Liver (tissue), 9 donors: ENCODE results near the gene BLM. TPM values are rescaled to one million over a fixed set of nuclear protein-coding genes. Genes with fewer than 3 reads are reported as not detected.
A peak's percentile ranks its signal among the peaks of the same experiment; 100 is the strongest.

Experiments
- DNase-seq: peaks from one replicate; pipeline ENCODE4 v3.0.0-alpha.2; 2017; ENCODE audit warnings: low spot score
- H3K27ac ChIP-seq, 2 donors: one replicate each; pipeline ENCODE4 v1.7.0; 2013; ENCODE audit warnings: inconsistent platforms in 2 of 2, low read length in 2 of 2, control low read depth in 1 of 2, low read depth in 1 of 2, mild to moderate bottlenecking in 1 of 2
- H3K27me3 ChIP-seq, 4 donors: one replicate each; pipeline versions ENCODE4 v1.6.1 to v1.7.0; 2013; ENCODE audit warnings: low read length in 3 of 4, inconsistent platforms in 1 of 4, mild to moderate bottlenecking in 1 of 4, moderate library complexity in 1 of 4; ENCODE audit not compliant: control insufficient read depth in 4 of 4, insufficient read depth in 4 of 4
- H3K36me3 ChIP-seq, 4 donors: one replicate each; pipeline versions ENCODE4 v1.6.1 to v1.7.0; 2013; ENCODE audit warnings: low read length in 3 of 4, mild to moderate bottlenecking in 3 of 4, low read depth in 1 of 4, moderate library complexity in 1 of 4; ENCODE audit not compliant: control insufficient read depth in 4 of 4, insufficient read depth in 3 of 4
- H3K4me1 ChIP-seq, 4 donors: one replicate each; pipeline versions ENCODE4 v1.6.1 to v1.7.0; 2013; ENCODE audit warnings: low read length in 3 of 4, mild to moderate bottlenecking in 3 of 4, moderate library complexity in 1 of 4; ENCODE audit not compliant: control insufficient read depth in 4 of 4, insufficient read depth in 4 of 4
- H3K4me3 ChIP-seq, 3 donors: one replicate each; pipeline versions ENCODE4 v1.6.1 to v1.7.0; 2013; ENCODE audit warnings: low read length in 3 of 3, control low read depth in 1 of 3, low read depth in 1 of 3, mild to moderate bottlenecking in 1 of 3
- H3K9ac ChIP-seq, 2 donors: one replicate each; pipeline ENCODE4 v1.7.0; 2013; ENCODE audit warnings: low read length in 2 of 2, mild to moderate bottlenecking in 2 of 2, moderate library complexity in 2 of 2, control low read depth in 1 of 2, low read depth in 1 of 2
- H3K9me3 ChIP-seq, 4 donors: one replicate each; pipeline versions ENCODE4 v1.6.1 to v1.7.0; 2013; ENCODE audit warnings: low read length in 3 of 4; ENCODE audit not compliant: control insufficient read depth in 4 of 4
- CTCF ChIP-seq: fragments of 150-350 bp; IDR thresholded peaks from 2 replicates; pipeline ENCODE4 v1.5.1; 2017; ENCODE audit warnings: improper control_type of control experiment, low read depth, low read length; ENCODE audit not compliant: missing input control
- EGR1 ChIP-seq, 2 donors: IDR thresholded peaks; 2 replicates each; pipeline ENCODE4 v1.6.1; 2016 to 2018; ENCODE audit warnings: antibody characterized with exemption in 2 of 2, low read depth in 2 of 2
- FOXA1 ChIP-seq: IDR thresholded peaks from 2 replicates; pipeline ENCODE4 v1.6.1; 2016; ENCODE audit warnings: antibody characterized with exemption
- FOXA2 ChIP-seq: IDR thresholded peaks from 2 replicates; pipeline ENCODE4 v1.6.1; 2016; ENCODE audit warnings: antibody characterized with exemption
- GABPA ChIP-seq, 2 donors: IDR thresholded peaks in 1 of 2; conservative IDR thresholded peaks in 1 of 2; 2 replicates each; pipeline ENCODE4 v1.6.1; 2016; ENCODE audit warnings: antibody characterized with exemption in 2 of 2, mild to moderate bottlenecking in 1 of 2, moderate library complexity in 1 of 2
- HNF4A ChIP-seq, 2 donors: conservative IDR thresholded peaks; 2 replicates each; pipeline ENCODE4 v1.6.1; 2016; ENCODE audit warnings: antibody characterized with exemption in 2 of 2, mild to moderate bottlenecking in 2 of 2
- HNF4G ChIP-seq: IDR thresholded peaks from 2 replicates; pipeline ENCODE4 v1.6.1; 2016; ENCODE audit warnings: antibody characterized with exemption
- JUND ChIP-seq, 2 donors: IDR thresholded peaks; 2 replicates each; pipeline ENCODE4 v1.6.1; 2016; ENCODE audit warnings: antibody characterized with exemption in 2 of 2
- RAD21 ChIP-seq, 2 donors: IDR thresholded peaks; 2 replicates each; pipeline ENCODE4 v1.6.1; 2016; ENCODE audit warnings: antibody characterized with exemption in 2 of 2, mild to moderate bottlenecking in 2 of 2
- RXRA ChIP-seq, 2 donors: IDR thresholded peaks; 2 replicates each; pipeline ENCODE4 v1.6.1; 2017 to 2018; ENCODE audit warnings: antibody characterized with exemption in 2 of 2, mild to moderate bottlenecking in 1 of 2
- TAF1 ChIP-seq: conservative IDR thresholded peaks from 2 replicates; pipeline ENCODE4 v1.6.1; 2016; ENCODE audit warnings: antibody characterized with exemption, mild to moderate bottlenecking
- WGBS: extraction: QIAGEN DNeasy Blood & Tissue Kit; methylation state at CpG from one replicate; pipeline ENCODE4 v1.1.7; 2013; 5-methylcytosine and 5-hydroxymethylcytosine counted together
- polyA plus RNA-seq, 2 donors: library from polyadenylated mRNA; stranded (reverse) in 1 of 2; unstranded in 1 of 2; fragments of 200-250 nt in 1 of 2; fragments of >200 nt in 1 of 2; fragmentation: Nextera tagmentation in 1 of 2; extraction: Ambion mirVana in 1 of 2; gene quantifications; one replicate each; pipeline versions ENCODE4 v1.2.1 to v1.2.3, GENCODE V29; 2013 to 2015
- total RNA-seq, 2 donors: library from RNA; depleted of rRNA; stranded (reverse); fragments of >200 nt; gene quantifications; one replicate each; pipeline ENCODE4 v1.2.3, GENCODE V29; 2014
- TF ChIP-seq, protein P1 (sequence below): IDR thresholded peaks from 2 replicates; pipeline ENCODE4 v1.6.1; 2016; ENCODE audit warnings: antibody characterized with exemption
- TF ChIP-seq, protein P2 (sequence below): IDR thresholded peaks from 2 replicates; pipeline ENCODE4 v1.6.1; 2016; ENCODE audit warnings: antibody characterized with exemption
- donor health status: healthy.
- donor health status: healthy.
- donor health status: healthy.
- donor health status: healthy.
- donor health status: healthy.

Gene BLM
- total and polyA plus RNA-seq, 4 donors = 0.33 to 15.1 (median 0.41) TPM

DNA sequence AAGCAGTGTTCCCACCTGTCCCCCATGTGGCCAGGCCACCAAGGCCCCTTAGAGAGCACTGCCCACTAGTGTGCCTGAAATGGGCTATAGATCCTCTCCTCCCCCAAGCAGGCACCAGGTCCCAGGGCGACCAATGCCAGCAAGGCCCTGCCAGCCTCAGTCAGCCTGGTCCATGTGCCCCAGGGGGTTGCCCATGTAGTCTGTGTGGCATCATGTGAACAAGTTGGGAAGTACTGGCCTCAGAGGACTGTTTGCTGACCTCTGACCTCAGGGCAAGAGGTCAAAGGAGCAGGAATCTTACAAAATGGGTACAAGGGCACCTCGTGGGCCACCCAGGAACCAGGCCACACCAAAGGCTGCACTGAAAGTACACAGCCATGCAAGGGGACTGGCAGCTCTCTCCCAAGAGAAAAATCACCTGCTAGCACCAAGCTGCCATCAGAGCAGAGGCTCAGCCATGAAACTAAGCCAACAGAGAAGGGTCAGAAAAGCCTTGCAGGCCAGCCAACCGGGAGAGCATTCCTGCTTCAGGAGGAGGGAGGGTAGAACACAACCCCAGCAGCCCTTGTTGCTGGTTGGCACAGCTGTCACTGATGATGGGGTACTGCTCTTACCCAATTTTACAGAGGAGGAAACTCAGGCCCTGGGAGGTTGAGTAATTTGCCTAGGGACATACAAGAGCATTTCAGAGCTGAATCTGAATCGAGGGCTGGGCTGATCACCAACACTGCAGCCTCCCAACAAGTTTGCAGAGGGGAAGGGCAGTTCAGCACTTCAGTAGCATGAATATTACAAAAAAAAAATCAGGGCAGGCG lies 146.0 kb downstream of the BLM start (continued):
- TF ChIP-seq, protein P1, sequence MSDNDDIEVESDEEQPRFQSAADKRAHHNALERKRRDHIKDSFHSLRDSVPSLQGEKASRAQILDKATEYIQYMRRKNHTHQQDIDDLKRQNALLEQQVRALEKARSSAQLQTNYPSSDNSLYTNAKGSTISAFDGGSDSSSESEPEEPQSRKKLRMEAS = peak; percentile 98
- TF ChIP-seq HNF4A (conservative IDR thresholded peaks at IDR 0.05) (peak; percentile 98 to 99), CTCF (no peak), RXRA (IDR thresholded peaks at IDR 0.05) (peak; percentile 98 to 99), HNF4G (peak; percentile 94), JUND (IDR thresholded peaks at IDR 0.05) (peak; percentile 55 to 77), RAD21 (IDR thresholded peaks at IDR 0.05) (peak; percentile 32 to 53), EGR1 (IDR thresholded peaks at IDR 0.05; ENCODE audit: low read depth in 2 of 2) (peak; percentile 46 to 91)

- H3K4me1 ChIP-seq = peaks cover 25 to 66% (median 50%) of the 10 kb centered on the region in 4 donors
- TF ChIP-seq RXRA (IDR thresholded peaks at IDR 0.05) = no peak
- TF ChIP-seq, protein P1 = no peak
- no peak for TF ChIP-seq FOXA1
- TF ChIP-seq GABPA (IDR thresholded peaks at IDR 0.05 in 1 of 2, conservative IDR thresholded peaks at IDR 0.05 in 1 of 2) = no peak
- no peak for TF ChIP-seq FOXA2
- TF ChIP-seq JUND (IDR thresholded peaks at IDR 0.05) = no peak
- no peak for TF ChIP-seq TAF1
- TF ChIP-seq EGR1 (IDR thresholded peaks at IDR 0.05; ENCODE audit: low read depth in 2 of 2) = no peak
- H3K27me3 ChIP-seq = no peaks in the 10 kb centered on the region
- H3K9ac ChIP-seq = peak overlapping the region in 1 of 2 donors; percentile 34
- no peaks in the 10 kb centered on the region for H3K36me3 ChIP-seq
- no peaks in the 10 kb centered on the region for H3K9me3 ChIP-seq
- H3K4me3 ChIP-seq = no peak overlapping the region
- 83% methylated on average over 4 of the region's 4 CpGs for WGBS
- H3K27ac ChIP-seq = peak overlapping the region; percentile 71 to 81
- DNase-seq = no peak
Measured at GRCh38 chr15:90863987-90864386, 146.8 kb downstream of the BLM start.

DNA sequence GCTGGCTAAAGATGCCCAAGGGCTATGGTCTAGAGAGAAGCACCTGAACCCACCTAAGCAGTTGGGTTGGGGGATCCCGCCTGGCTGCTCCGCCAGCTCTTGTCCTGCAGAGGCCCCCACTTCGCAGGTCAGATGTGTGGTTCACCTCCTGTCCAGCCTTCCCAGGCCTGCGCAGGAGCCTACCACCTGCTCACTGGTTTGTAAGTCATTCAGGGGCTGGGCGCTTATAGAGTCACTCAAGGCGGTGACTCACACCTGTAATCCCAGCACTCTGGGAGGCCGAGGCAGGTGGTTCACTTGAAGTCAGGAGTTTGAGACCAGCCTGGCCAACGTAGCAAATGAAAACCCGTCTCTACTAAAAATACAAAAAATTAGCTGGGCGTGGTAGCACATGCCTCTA lies 147.4 kb downstream of the BLM start:
- WGBS = 93% methylated on average over 10 of the region's 10 CpGs
- peaks cover 25 to 67% (median 51%) of the 10 kb centered on the region in 4 donors for H3K4me1 ChIP-seq
- TF ChIP-seq JUND (IDR thresholded peaks at IDR 0.05) = no peak

DNA sequence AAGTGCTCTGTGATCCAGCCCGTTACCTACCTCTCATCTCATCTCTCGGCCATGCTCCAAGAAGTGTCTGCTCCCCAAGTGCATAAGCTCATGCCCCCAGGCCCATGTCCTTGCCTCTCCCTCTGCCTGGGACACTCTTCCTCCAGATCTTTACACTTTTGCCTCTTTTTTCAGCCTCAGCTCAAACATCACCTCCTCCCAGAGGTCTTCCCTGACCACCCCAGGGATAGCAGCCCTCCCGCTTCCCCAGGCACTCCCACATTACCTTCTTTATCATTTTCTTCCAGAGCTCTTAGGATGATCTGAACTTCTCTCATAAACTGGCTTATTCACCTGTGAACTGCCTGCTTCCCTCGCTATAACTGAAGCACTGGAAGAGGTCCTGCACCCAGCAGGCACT lies 148.6 kb downstream of the BLM start:
- Histone ChIP-seq H3K4me3 (no peak overlapping the region), H3K4me1 (peaks cover 21 to 67% (median 47%) of the 10 kb centered on the region in 4 donors), H3K9me3 (no peaks in the 10 kb centered on the region), H3K27ac (no peak overlapping the region), H3K9ac (no peak overlapping the region), H3K36me3 (no peaks in the 10 kb centered on the region), H3K27me3 (no peaks in the 10 kb centered on the region)
- 98% methylated on average over 4 of the region's 4 CpGs for WGBS
- TF ChIP-seq, protein P2, sequence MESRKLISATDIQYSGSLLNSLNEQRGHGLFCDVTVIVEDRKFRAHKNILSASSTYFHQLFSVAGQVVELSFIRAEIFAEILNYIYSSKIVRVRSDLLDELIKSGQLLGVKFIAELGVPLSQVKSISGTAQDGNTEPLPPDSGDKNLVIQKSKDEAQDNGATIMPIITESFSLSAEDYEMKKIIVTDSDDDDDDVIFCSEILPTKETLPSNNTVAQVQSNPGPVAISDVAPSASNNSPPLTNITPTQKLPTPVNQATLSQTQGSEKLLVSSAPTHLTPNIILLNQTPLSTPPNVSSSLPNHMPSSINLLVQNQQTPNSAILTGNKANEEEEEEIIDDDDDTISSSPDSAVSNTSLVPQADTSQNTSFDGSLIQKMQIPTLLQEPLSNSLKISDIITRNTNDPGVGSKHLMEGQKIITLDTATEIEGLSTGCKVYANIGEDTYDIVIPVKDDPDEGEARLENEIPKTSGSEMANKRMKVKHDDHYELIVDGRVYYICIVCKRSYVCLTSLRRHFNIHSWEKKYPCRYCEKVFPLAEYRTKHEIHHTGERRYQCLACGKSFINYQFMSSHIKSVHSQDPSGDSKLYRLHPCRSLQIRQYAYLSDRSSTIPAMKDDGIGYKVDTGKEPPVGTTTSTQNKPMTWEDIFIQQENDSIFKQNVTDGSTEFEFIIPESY = no peak
- TF ChIP-seq RXRA (IDR thresholded peaks at IDR 0.05) = no peak
- no peak for DNase-seq

More for the DNA sequence above, 147.4 kb downstream of the BLM start:
- Histone ChIP-seq H3K27me3 (no peaks in the 10 kb centered on the region), H3K9me3 (no peaks in the 10 kb centered on the region), H3K36me3 (no peaks in the 10 kb centered on the region), H3K4me3 (no peak overlapping the region), H3K27ac (peak overlapping the region; percentile 71 to 81), H3K9ac (peak overlapping the region in 1 of 2 donors; percentile 34)
- DNase-seq = no peak
